Tibial nerve (tissue), 3 donors: Measurements from ENCODE around the gene GPR21.

Source experiments
- CTCF ChIP-seq, 5 experiments: fragments of 200-600 bp in 3 of 5; fragments of 450-650 bp in 2 of 5; sonication (generic) in 3 of 5; IDR thresholded peaks; one replicate each; pipeline ENCODE4 v1.5.1; 2016 to 2019; ENCODE audit warnings: antibody characterized with exemption in 5 of 5, mild to moderate bottlenecking in 3 of 5, moderate library complexity in 2 of 5
- POLR2A ChIP-seq, 2 donors: fragments of 450-650 bp; IDR thresholded peaks; one replicate each; pipeline ENCODE4 v1.6.1; 2017; ENCODE audit warnings: antibody characterized with exemption in 2 of 2, mild to moderate bottlenecking in 2 of 2, moderate library complexity in 2 of 2

GRCh38 chr9:123040801-123041200 lies 7.3 kb downstream of the GPR21 start:
- no peak for TF ChIP-seq CTCF (IDR thresholded peaks at IDR 0.05)
- no peak for TF ChIP-seq POLR2A (IDR thresholded peaks at IDR 0.05)
